DND-41 (cell line): ENCODE results near the gene CREB3L2.

ENCODE experiments used
- ATAC-seq: fragments of 200-7000 bp; cut with Tn5 transposase; 3 replicates; pipeline ENCODE4 v1.9.1; 2021; ENCODE audit warnings: low read depth; ENCODE audit not compliant: insufficient read depth
- DNase-seq: peaks from one replicate; pipeline ENCODE4 v3.0.0-alpha.2; 2020
- H2AFZ ChIP-seq: 2 replicates; pipeline ENCODE4 v1.6.0; 2012; ENCODE audit warnings: low read depth, low read length
- H3K27ac ChIP-seq: 2 replicates; pipeline ENCODE4 v1.5.1; 2012; ENCODE audit warnings: low read length, inconsistent platforms
- H3K27me3 ChIP-seq: fragments of 200-600 bp; sonication (generic); 2 replicates; pipeline ENCODE4 v1.6.0; 2012; ENCODE audit warnings: low read length, mild to moderate bottlenecking, inconsistent platforms; ENCODE audit not compliant: insufficient read depth, poor library complexity
- H3K36me3 ChIP-seq: 2 replicates; pipeline ENCODE4 v1.5.1; 2012; ENCODE audit warnings: low read length, inconsistent platforms; ENCODE audit not compliant: insufficient read depth
- H3K4me1 ChIP-seq: 2 replicates; pipeline ENCODE4 v1.5.1; 2012; ENCODE audit warnings: mild to moderate bottlenecking, low read length; ENCODE audit not compliant: insufficient read depth
- H3K4me2 ChIP-seq: 2 replicates; pipeline ENCODE4 v1.6.0; 2012; ENCODE audit warnings: mild to moderate bottlenecking, moderate library complexity, low read length, inconsistent platforms; ENCODE audit not compliant: insufficient read depth
- H3K4me3 ChIP-seq, 2 experiments: fragments of 200-600 bp in 1 of 2; shearing (Covaris generic) in 1 of 2; 2 replicates each; pipeline ENCODE4 v1.5.1; 2012 to 2016; ENCODE audit warnings: inconsistent platforms in 2 of 2, low read length in 2 of 2, mild to moderate bottlenecking in 2 of 2, low read depth in 1 of 2, moderate library complexity in 1 of 2
- H3K79me2 ChIP-seq: 2 replicates; pipeline ENCODE4 v1.6.0; 2012; ENCODE audit warnings: low read length, inconsistent platforms; ENCODE audit not compliant: insufficient read depth
- H3K9ac ChIP-seq: 2 replicates; pipeline ENCODE4 v1.6.0; 2012; ENCODE audit warnings: low read depth, mild to moderate bottlenecking, inconsistent platforms, low read length, moderate library complexity
- H3K9me3 ChIP-seq: 2 replicates; pipeline ENCODE4 v1.5.1; 2012; ENCODE audit warnings: low read length, moderate library complexity, mild to moderate bottlenecking, inconsistent platforms; ENCODE audit not compliant: insufficient read depth, severe bottlenecking
- H4K20me1 ChIP-seq: 2 replicates; pipeline ENCODE4 v1.6.0; 2012; ENCODE audit warnings: low read length; ENCODE audit not compliant: insufficient read depth
- CTCF ChIP-seq: IDR thresholded peaks from 2 replicates; pipeline ENCODE4 v1.5.1; 2012; ENCODE audit warnings: borderline replicate concordance, low read length, moderate library complexity, mild to moderate bottlenecking; ENCODE audit not compliant: poor library complexity, severe bottlenecking; ENCODE audit errors: extremely low read depth
- EZH2 ChIP-seq: IDR thresholded peaks from 3 replicates; pipeline ENCODE4 v1.6.1; 2012; ENCODE audit warnings: borderline replicate concordance, low read depth, mild to moderate bottlenecking, moderate library complexity, low read length, inconsistent platforms; ENCODE audit not compliant: severe bottlenecking

The CREB3L2 gene

DNA sequence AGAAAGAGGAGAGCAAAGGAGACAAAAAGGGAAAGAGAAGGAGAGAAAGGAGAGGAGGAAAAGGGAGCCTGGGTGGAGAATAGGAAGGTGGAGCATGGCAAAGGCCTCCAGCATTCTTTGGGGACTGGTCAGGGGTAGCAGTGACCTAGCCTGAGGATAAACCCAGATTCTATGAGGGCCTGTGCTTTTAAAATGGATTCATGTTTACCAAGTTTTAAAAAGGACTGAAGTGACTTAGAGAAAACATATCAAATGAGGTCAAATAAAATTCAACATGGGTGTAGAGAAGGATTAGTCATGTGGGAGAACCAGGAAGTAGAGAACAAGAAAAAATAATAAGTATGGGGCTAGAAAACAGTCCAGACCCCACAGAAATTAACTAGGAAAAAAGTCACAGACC, 20.7 kb downstream of the CREB3L2 start:
- Histone ChIP-seq H3K36me3 (no peaks in the 10 kb centered on the region), H2AFZ (no peak overlapping the region), H3K4me2 (no peak overlapping the region), H3K79me2 (no peaks in the 10 kb centered on the region), H3K4me3 (no peak overlapping the region), H3K9me3 (peaks cover 5% of the 10 kb centered on the region), H3K27me3 (no peaks in the 10 kb centered on the region), H3K27ac (no peak overlapping the region), H3K4me1 (no peaks in the 10 kb centered on the region), H4K20me1 (peaks cover 3% of the 10 kb centered on the region; the same call in 1 of the 2 replicates), H3K9ac (no peak overlapping the region)
- DNase-seq (no peak), ATAC-seq (no peak)
- TF ChIP-seq CTCF (no peak), EZH2 (no peak)

DNA sequence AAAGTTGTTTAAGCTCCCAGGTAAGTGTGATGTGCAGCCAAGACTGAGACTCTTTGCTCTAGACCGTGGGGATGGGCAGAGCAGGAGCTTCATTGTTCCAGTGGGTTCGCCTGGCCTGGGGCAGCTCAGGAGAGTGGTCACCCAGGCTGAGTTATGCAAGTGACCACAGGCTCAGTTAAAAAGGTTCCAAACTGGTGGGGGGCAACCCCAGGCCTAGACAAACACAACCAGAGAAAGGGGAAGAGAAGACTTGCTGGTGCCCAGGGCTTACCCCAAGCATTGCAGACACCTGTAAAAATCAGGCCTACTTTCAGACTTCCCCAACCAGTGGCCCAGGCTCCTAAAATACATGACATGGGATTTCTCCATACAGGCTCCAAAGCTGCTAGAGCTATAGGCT, 21.6 kb downstream of the CREB3L2 start:
- H3K27me3 ChIP-seq: no peaks in the 10 kb centered on the region
- TF ChIP-seq CTCF (no peak), EZH2 (no peak)
- H3K9ac ChIP-seq: no peak overlapping the region
- no peak overlapping the region for H2AFZ ChIP-seq
- no peaks in the 10 kb centered on the region for H3K36me3 ChIP-seq
- no peak overlapping the region for H3K4me2 ChIP-seq
- H4K20me1 ChIP-seq: peaks cover 3% of the 10 kb centered on the region; the same call in 1 of the 2 replicates
- no peak overlapping the region for H3K27ac ChIP-seq
- no peaks in the 10 kb centered on the region for H3K79me2 ChIP-seq
- no peak overlapping the region for H3K4me3 ChIP-seq
- ATAC-seq (no peak), DNase-seq (no peak)
- H3K4me1 ChIP-seq: no peaks in the 10 kb centered on the region
- peaks cover 5% of the 10 kb centered on the region for H3K9me3 ChIP-seq

DNA sequence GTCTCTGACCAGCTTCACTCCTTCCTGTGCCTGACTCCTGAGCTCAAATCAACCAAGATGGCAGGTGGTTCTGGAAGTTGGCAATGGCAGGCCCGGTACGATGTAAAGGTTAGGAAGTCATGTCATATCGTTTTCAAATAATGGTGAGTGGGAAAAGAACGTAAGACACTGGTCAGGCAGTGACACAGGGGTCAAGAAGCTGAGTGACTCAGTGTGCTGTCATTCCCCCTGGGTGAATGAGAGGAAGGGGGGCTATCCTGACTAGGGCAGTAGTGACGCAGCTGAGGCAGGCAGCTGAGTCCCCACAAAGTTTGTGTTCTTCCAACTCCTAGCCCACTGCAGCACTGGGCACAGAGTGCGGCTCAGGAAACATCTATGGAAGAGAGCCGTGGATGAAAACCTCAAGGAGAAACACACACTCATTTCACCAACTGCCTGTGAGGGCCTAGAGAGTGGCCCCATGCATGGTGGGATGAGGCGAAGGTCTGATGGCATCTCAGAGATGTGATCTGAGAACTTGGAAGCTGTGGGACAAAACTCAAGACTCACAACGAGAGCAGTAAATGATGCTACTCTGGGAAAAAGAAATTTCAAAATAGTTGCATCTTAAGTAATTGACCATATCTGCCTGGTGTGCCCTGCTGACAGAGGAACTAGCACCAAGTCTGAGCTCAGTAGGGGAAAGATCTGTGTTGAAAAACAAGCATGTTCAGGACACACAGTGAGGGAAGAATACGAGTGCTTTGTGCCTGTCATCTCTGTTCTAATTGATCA, 23.2 kb downstream of the CREB3L2 start:
- ATAC-seq: no peak
- TF ChIP-seq EZH2: no peak
- no peak for TF ChIP-seq CTCF
- no peaks in the 10 kb centered on the region for H3K27me3 ChIP-seq
- peaks cover 5% of the 10 kb centered on the region for H3K9me3 ChIP-seq
- no peaks in the 10 kb centered on the region for H3K4me1 ChIP-seq
- no peak overlapping the region for H3K9ac ChIP-seq
- H3K79me2 ChIP-seq: no peaks in the 10 kb centered on the region
- H3K4me2 ChIP-seq: no peak overlapping the region
- no peak overlapping the region for H3K27ac ChIP-seq
- H4K20me1 ChIP-seq: peaks cover 3% of the 10 kb centered on the region; the same call in 1 of the 2 replicates
- DNase-seq: no peak
- H3K36me3 ChIP-seq: no peaks in the 10 kb centered on the region
- no peak overlapping the region for H3K4me3 ChIP-seq
- no peak overlapping the region for H2AFZ ChIP-seq
